GM19328 (cell line): ENCODE measurements around the gene ARHGDIA.

Experiments
- ATAC-seq: cut with Tn5 transposase; IDR thresholded peaks from one replicate; pipeline ENCODE4 v1.9.1; 2021; ENCODE audit warnings: mild to moderate bottlenecking, moderate library complexity; ENCODE audit not compliant: unreplicated experiment

The ARHGDIA gene

GRCh38 chr17:81865733-81866439, 5.3 kb downstream of the ARHGDIA start:
- no peak for ATAC-seq

- ATAC-seq = no peak
Measured at GRCh38 chr17:81865358-81865732, 5.8 kb downstream of the ARHGDIA start.

- no peak for ATAC-seq
Measured at GRCh38 chr17:81863833-81864768, 7.0 kb downstream of the ARHGDIA start.

- ATAC-seq = no peak
Measured at GRCh38 chr17:81863123-81863675, 7.9 kb downstream of the ARHGDIA start.

- ATAC-seq = peak; percentile 79
Measured at GRCh38 chr17:81860756-81861568, 10.2 kb downstream of the ARHGDIA start.

GRCh38 chr17:81859906-81860755, 11.0 kb downstream of the ARHGDIA start, which contains the start of gene P4HB:
P4HB (minus strand) TSS chr17:81860535; CDS start chr17:81860471, 64 bp downstream.
- peak; percentile 76 for ATAC-seq

GRCh38 chr17:81858967-81859905, 11.9 kb downstream of the ARHGDIA start:
- no peak for ATAC-seq

GRCh38 chr17:81858170-81858966, 12.8 kb downstream of the ARHGDIA start:
- no peak for ATAC-seq

GRCh38 chr17:81854974-81855774, 16.0 kb downstream of the ARHGDIA start:
- no peak for ATAC-seq

GRCh38 chr17:81852237-81852636, 18.9 kb downstream of the ARHGDIA start:
- ATAC-seq = no peak

- no peak for ATAC-seq
Measured at GRCh38 chr17:81851423-81851822, 19.7 kb downstream of the ARHGDIA start.

- ATAC-seq = no peak
Measured at GRCh38 chr17:81849457-81849856, 21.7 kb downstream of the ARHGDIA start.

- ATAC-seq = no peak
Measured at GRCh38 chr17:81846743-81847689, 24.1 kb downstream of the ARHGDIA start.

GRCh38 chr17:81845881-81846742, 25.0 kb downstream of the ARHGDIA start:
- ATAC-seq = no peak

- ATAC-seq = no peak
Measured at GRCh38 chr17:81845361-81845760, 25.8 kb downstream of the ARHGDIA start.
